NCI-H128 (cell line): ENCODE data around the gene SIX6.
"Not testable (repeated sequence)": the region's sequence is repeated elsewhere in the genome, so short reads cannot be mapped to it uniquely, and the experiment has no call there.

ENCODE experiments used
- DNase-seq: peaks from one replicate; lab custom pipeline; 2025; ENCODE audit not compliant: unreplicated experiment; lab: John Stamatoyannopoulos, UW

SIX6 gene

DNA sequence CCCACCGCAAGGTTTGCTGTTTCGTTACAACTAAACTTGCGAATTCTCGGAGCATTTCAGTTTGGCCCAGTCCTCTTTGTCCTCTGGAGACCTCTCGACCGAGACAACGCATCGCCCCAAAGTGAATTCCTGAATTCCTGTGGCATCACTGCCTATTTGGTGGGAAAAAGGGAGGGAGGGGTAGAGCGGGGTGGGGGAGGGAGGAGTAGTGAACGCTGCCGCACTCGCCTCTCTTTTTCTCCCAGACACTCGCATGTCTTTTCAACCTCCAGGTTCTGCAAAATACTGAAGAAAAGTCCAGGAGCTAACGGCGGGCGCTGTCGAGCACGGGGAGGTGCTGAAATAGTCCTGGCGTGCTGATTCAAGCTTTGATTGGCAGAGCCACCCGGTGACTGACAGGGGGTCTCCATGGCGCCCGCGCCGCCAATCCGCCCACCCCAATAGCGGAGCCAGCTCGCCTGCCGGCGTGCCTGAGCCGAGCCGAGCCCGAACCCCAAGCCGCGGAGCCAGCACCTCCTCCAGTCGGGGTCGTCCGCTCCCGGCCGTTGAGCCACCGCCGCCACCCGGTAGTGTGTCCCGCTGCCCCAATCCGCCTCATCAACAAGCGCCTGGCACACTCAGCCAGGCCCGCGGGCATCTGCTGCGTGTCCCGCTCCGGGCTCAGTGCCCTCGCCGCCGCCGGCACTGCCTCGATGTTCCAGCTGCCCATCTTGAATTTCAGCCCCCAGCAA is at the start of gene SIX6:
Gene SIX6, plus strand, starts transcription at position 440 of the 731 bp plus-strand sequence. Its CDS starts 253 bp downstream, at position 693.
- DNase-seq, result peak; percentile 36

- DNase-seq, result not testable (repeated sequence)
Observed at GRCh38 chr14:60480248-60480647, 28.7 kb upstream of the SIX6 start.

DNA sequence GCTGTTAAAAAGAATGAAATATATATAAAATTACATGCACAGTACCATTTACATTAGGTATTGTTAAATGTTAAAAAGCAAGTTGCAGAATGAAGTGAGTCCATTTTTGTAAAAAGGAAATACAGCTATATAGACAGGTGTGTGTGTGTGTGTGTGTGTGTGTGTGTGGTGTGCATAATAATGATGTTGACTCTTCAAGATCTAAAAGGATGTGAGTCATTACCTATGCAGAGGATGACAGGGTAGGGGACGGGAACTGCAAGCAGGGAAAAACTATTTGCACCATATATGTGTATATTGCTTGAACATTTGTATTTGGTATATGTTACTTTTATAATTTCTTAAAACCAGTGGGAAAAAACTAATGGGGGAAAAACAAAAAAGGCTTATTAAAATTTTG is 26.2 kb upstream of the SIX6 start:
- DNase-seq, result no peak

DNA sequence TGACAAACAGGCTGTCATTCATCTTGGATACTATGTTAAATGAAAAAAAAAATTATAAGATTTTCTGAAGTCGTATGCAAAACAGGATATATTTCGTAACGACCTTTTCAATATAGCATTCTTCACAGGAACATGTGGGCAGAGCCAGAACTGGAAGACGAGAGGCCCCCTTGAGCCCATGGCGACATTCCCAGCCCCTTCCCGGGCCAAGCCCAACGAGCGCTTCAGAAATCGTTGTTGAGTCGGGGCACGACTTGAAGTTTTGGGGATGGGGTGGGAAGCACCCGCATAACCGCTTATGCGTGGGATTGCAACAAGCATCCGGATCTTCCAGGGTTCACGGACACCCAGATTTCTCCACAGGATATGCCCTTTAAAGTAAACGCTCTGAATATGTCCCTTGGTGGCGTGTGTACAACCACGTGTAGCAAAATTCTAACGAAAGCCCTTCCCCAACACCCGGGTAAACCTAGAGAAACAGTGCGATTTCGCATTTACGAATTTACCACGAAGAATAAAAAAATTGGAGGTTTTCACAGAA is 23.8 kb upstream of the SIX6 start:
- no peak for DNase-seq

DNA sequence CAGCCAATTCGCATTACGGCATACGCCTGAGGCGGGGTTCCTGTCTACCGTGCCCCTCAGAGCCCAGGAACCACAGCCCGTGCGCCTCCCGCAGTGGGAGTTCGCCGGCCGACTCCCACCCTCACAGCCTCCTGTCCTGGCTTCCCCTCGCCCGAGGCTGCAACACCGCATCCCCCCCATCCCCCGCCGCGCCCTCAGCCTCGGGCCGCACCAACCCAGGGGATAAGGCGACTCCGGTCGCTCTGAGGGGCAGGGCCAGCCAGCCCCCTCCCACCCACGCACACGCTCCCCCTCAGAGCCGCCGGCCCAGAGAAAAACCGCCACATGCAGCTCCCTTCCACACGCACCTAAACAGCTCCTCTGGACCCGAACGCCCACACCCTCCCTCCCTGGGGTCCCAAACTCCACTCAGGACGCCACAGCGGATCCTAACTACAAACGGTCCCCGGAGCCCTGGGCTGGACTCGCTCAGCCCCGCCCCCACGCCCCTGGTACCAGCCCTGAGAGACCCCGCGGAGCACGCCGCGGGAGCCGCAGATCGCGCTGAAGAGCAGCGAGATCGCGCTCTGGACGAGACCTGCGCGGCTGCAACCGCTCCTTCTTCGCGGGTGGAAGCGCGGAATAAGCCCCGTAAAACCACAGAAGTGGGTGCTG is 23.2 kb upstream of the SIX6 start, which contains the start of gene C14orf39:
Gene C14orf39, minus strand, starts transcription at position 466 of the 654 bp plus-strand sequence. CDS start 985 bp downstream, outside the sequence.
- DNase-seq, result no peak

GRCh38 chr14:60487211-60487610 is 21.7 kb upstream of the SIX6 start:
- no peak for DNase-seq

- no peak for DNase-seq
Observed at GRCh38 chr14:60488175-60488574, 20.8 kb upstream of the SIX6 start.

GRCh38 chr14:60490270-60490669 is 18.7 kb upstream of the SIX6 start:
- no peak for DNase-seq

GRCh38 chr14:60495946-60496345 is 13.0 kb upstream of the SIX6 start:
- DNase-seq, result no peak

DNA sequence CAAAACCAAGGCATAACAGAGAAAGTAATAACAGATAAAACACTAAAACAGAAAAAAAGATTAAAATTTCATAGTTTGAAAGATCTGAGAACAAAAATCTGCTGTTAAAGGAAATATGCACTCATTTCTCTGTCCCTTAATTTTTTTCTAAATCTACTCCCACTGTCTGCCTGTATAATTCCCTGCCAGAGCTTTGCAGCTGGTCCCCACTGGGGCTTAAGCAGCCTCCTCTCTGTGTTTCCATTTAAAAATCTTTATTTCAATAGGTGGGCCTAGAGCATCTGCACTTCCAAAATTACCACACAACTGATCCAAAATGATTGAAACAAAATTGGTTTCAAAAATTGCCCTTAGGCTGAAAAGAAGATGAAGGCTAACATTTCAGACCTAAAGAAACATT is 6.4 kb upstream of the SIX6 start:
- no peak for DNase-seq

DNA sequence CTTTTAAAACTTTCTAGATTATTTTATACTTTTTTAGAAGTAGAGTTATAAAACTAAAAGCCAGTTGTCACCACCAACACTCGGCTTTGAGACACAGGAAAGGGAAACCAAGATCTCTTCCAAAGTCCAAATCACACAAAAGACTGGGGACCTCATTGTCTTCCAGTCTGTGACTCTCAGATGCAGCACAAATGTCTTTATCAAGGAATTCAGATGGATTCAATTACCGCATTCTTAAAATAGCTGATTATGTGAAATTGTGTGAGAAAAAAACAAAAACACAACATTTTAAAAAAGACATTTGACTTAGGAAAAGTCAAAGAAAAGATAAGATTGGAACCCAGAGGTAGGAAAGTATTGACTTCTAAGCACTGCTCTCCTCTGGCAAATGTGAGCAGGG is 3.5 kb upstream of the SIX6 start:
- DNase-seq, result no peak

GRCh38 chr14:60506010-60506409 is 2.9 kb upstream of the SIX6 start:
- no peak for DNase-seq

DNA sequence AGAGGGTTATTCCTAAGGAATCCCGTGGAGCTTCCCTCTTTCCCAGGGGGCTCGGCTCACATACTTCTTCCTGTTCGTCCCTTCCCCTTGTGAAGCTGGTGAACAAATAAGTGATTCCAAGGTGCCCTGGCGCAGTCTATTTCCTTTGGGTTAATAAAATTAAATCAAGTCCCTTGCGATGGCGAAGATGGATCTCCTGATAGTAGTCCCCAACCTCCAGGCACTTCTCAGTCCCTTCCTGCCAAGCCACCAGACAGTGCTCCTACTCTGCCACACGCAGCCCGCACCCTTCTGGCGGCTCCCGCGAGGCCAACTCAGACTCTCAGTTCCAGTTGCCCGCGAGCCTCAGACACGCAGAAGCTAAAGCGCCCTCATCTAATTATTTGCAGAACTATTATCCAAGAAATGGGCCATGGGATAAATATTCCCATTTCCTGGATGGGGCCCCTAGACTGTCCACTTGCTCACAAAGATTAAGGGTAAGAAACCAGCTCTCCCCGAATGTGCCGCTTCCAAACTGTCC is 2.4 kb upstream of the SIX6 start:
- no peak for DNase-seq

DNA sequence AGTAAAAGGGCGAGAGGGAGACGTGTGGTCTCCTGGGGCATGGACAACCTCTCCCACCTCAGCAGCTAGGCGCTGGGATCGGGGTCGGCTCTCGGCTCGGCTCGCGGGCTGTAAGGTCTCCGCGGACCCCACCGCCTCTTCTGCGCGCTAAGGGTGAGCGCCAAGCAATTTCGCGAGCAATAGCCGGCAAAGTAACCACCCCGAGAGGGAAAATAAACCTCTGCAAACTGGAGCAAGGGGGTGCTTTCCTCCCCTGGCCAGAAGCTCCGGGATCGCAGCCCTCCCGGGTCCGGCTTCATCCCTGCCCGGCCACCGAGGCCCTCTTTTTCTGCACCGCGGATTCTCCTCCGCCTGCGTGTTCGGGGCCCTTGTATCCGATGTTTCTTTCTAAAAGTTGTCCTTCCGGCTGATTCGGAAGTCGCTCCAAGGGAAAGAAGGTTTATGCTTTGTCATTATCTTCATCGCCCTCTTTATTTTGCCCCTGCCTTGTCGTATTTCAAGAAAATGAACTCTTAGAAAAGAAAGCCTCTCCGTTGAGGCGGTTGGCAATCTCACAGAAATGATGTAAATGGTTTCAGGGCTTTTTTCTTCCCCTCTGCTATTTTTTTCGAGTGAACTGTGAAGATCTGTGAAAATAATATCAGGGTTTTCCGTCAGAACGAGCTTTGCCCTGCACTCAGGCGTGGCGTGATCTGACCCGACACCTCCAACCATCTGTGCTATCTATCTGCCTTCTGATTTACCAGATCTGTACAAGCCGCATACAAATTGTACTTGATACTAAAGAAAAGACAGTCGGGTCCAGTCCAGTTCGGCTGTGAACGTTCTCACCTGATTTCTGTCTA is 1.7 kb upstream of the SIX6 start:
- DNase-seq, result no peak

GRCh38 chr14:60508363-60508706 is 611 bp upstream of the SIX6 start:
- no peak for DNase-seq

- DNase-seq, result no peak
Observed at GRCh38 chr14:60509438-60510253, 700 bp downstream of the SIX6 start.

GRCh38 chr14:60510254-60510950 is 1.5 kb downstream of the SIX6 start:
- no peak for DNase-seq

- no peak for DNase-seq
Observed at GRCh38 chr14:60510951-60511599, 2.1 kb downstream of the SIX6 start.

DNA sequence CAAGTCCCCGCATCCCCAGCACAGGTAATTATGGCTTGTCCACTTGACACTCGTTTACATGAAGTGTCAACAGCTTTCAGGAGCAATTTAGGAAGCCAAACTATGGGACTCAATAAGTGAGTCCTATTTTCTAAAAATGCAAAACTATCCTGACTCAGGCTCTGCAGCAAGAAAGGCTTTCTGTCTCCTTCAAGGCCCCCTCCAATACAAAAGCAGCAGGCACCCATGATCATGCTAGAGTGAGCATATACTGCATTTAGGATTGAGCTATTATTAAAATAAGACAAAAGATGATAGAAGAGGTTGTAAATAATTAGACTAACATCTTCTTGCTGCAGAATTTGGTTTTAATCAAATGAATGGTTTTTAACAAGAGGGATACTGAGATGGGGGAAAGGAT is 3.2 kb downstream of the SIX6 start:
- no peak for DNase-seq
